ENCODE measurements around the gene ERICH6B. TPM values are rescaled to one million over a fixed set of nuclear protein-coding genes. Genes with fewer than 3 reads are reported as not detected.

ERICH6B gene
- total and polyA plus RNA-seq, 2 of the 8 experiments (the other 6 are each of a cell fraction or from before 2014, with no cell fraction given) = not detected

GRCh38 chr13:45627656-45628055, 12.1 kb upstream of the ERICH6B start:
- no peak overlapping the region for H3K18ac ChIP-seq (ENCODE audit: extremely low read depth, low read length)
- H2BK15ac ChIP-seq (ENCODE audit: low read length) = no peak overlapping the region
- no peak overlapping the region for H3K4me3 ChIP-seq (ENCODE audit: extremely low read depth in 1 of 4, insufficient read depth in 2 of 4, low read depth in 3 of 4, low read length in 4 of 4)
- POLR2A ChIA-PET (ENCODE audit: partially characterized antibody) = no interaction called here
- no peaks in the 10 kb centered on the region for H3K9me3 ChIP-seq (ENCODE audit: insufficient read depth in 2 of 2, low read depth in 1 of 2, low read length in 1 of 2)
- no peak overlapping the region for H4K8ac ChIP-seq (ENCODE audit: extremely low read depth, insufficient read depth, low read length)
- no peak overlapping the region for H2BK12ac ChIP-seq (ENCODE audit: low read depth, low read length)
- peaks cover 0 to 6% (median 2%) of the 10 kb centered on the region in 4 experiments; a peak in 2 of 7 replicates for H3K4me1 ChIP-seq (replicated peaks in 1 of 4; ENCODE audit: control insufficient read depth in 3 of 4, insufficient read depth in 4 of 4, low read length in 3 of 4)
- no peak overlapping the region for H3K9ac ChIP-seq (replicated peaks in 1 of 4; ENCODE audit: extremely low read depth in 1 of 4, low read depth in 3 of 4, low read length in 3 of 4)
- no peaks in the 10 kb centered on the region for H3K36me3 ChIP-seq (ENCODE audit: control insufficient read depth in 2 of 4, insufficient read depth in 4 of 4, low read length in 3 of 4)
- H3K23me2 ChIP-seq (ENCODE audit: low read depth, low read length) = no peaks in the 10 kb centered on the region
- no peak for DNase-seq (ENCODE audit: low read depth in 1 of 2, low spot score in 2 of 2)
- H3K79me1 ChIP-seq (ENCODE audit: low read depth, low read length) = no peaks in the 10 kb centered on the region
- TF ChIP-seq BRCA1 (IDR thresholded peaks at IDR 0.05; ENCODE audit: low read depth, low read length) (no peak), YY1 (IDR thresholded peaks at IDR 0.05; ENCODE audit: low read depth, low read length) (no peak), SIN3A (conservative IDR thresholded peaks at IDR 0.05 in 1 of 2, IDR thresholded peaks at IDR 0.05 in 1 of 2; ENCODE audit: low read depth in 1 of 2, low read length in 2 of 2) (no peak), CEBPB (IDR thresholded peaks at IDR 0.05; ENCODE audit: low read depth, low read length) (no peak), HDAC6 (IDR thresholded peaks at IDR 0.05; ENCODE audit: low read depth, low read length) (no peak), SAP30 (IDR thresholded peaks at IDR 0.05; ENCODE audit: insufficient read depth, insufficient replicate concordance, low read length) (no peak), MAX (IDR thresholded peaks at IDR 0.05) (no peak), NANOG (IDR thresholded peaks at IDR 0.05; ENCODE audit: insufficient read depth, low read depth, low read length, poor library complexity, severe bottlenecking) (no peak), SUZ12 (IDR thresholded peaks at IDR 0.05; ENCODE audit: low read length) (no peak)
- no peak overlapping the region for H2BK20ac ChIP-seq (ENCODE audit: low read length)
- no peak overlapping the region for H2AK5ac ChIP-seq (ENCODE audit: low read depth, low read length)
- CTCF ChIA-PET (ENCODE audit: partially characterized antibody) = interaction anchor here (1.1 to 12.5 kb wide), 6 partner anchors 43 to 164 kb away, joined by 3 to 170 read pairs (median 4); partner anchors contain the start of gene CBY2
- 78% methylated on average over 1 of the region's 1 CpG; no CpG with 5 or more reads in 1 of the 2 experiments for WGBS, 2 experiments (ENCODE audit: extremely low coverage in 1 of 2, insufficient coverage in 1 of 2, insufficient read length in 1 of 2, insufficient replicate concordance in 2 of 2, low coverage in 1 of 2, low lambda C conversion rate in 2 of 2, missing lambda C conversion rate in 1 of 2)
- H3K79me2 ChIP-seq (ENCODE audit: control insufficient read depth in 1 of 2, insufficient read depth in 2 of 2, low read length in 2 of 2) = no peaks in the 10 kb centered on the region
- no peak overlapping the region for H2AFZ ChIP-seq (ENCODE audit: low read length)
- H4K5ac ChIP-seq (ENCODE audit: insufficient read length, low read depth, low read length) = no peak overlapping the region
- no peak overlapping the region for H3K4ac ChIP-seq (replicated peaks; ENCODE audit: insufficient read length, low read depth, low read length)
- no peak overlapping the region for H2BK120ac ChIP-seq (replicated peaks; ENCODE audit: low read depth, low read length)
- no peak overlapping the region for H3K23ac ChIP-seq (ENCODE audit: insufficient read length)
- no peak overlapping the region for H3K56ac ChIP-seq (replicated peaks; ENCODE audit: insufficient read length, low read depth, low read length)
- no peaks in the 10 kb centered on the region for H4K20me1 ChIP-seq (replicated peaks in 1 of 2; ENCODE audit: control insufficient read depth in 1 of 2, insufficient read depth in 2 of 2, low read length in 2 of 2)
- no peak overlapping the region for H3K4me2 ChIP-seq (ENCODE audit: insufficient read depth in 1 of 2, low read depth in 2 of 2, low read length in 2 of 2)
- no peak for FAIRE-seq
- H3K27ac ChIP-seq (ENCODE audit: low read depth, low read length) = no peak overlapping the region
- no peak overlapping the region for H4K91ac ChIP-seq (replicated peaks; ENCODE audit: insufficient read length, low read length)
- H3K14ac ChIP-seq (ENCODE audit: insufficient read length) = no peak overlapping the region
- H2BK5ac ChIP-seq (ENCODE audit: low read depth, low read length) = no peak overlapping the region
- H3K27me3 ChIP-seq (replicated peaks in 1 of 4; ENCODE audit: control insufficient read depth in 3 of 4, extremely low read depth in 1 of 4, insufficient read depth in 3 of 4, low read length in 3 of 4) = no peaks in the 10 kb centered on the region
